Skeletal muscle tissue (tissue), 1 donor: ENCODE results near the gene CLPSL1. TPM values are rescaled to one million over a fixed set of nuclear protein-coding genes. Genes with fewer than 3 reads are reported as not detected.

Source experiments
- total RNA-seq: library from RNA; depleted of rRNA; stranded (reverse); fragments of >200 nt; gene quantifications from one replicate; pipeline ENCODE4 v1.2.3, GENCODE V29; 2014

The CLPSL1 gene
- total RNA-seq, 1 donor from 2014 or later, result not detected

Other genes starting within 250 kb of the CLPSL1 start
- 6.8 TPM for gene FKBP5, start 92.1 kb upstream of the CLPSL1 start, total RNA-seq
- gene ARMC12, start 44.0 kb upstream of the CLPSL1 start, total RNA-seq, result 0.52 TPM
- not detected for gene CLPSL2, start 4.4 kb upstream of the CLPSL1 start, total RNA-seq
- gene CLPS, start 16.3 kb downstream of the CLPSL1 start, total RNA-seq, result not detected
- gene LHFPL5, start 24.3 kb downstream of the CLPSL1 start, total RNA-seq, result not detected
- 15.1 TPM for gene SRPK1, start 140.1 kb downstream of the CLPSL1 start, total RNA-seq
- under 0.01 TPM for gene SLC26A8, start 243.6 kb downstream of the CLPSL1 start, total RNA-seq
- gene MAPK14, start 246.8 kb downstream of the CLPSL1 start, total RNA-seq, result 38.1 TPM